Measurements from ENCODE around the gene FKBP1C. TPM values are rescaled to one million over a fixed set of nuclear protein-coding genes. Genes with fewer than 3 reads are reported as not detected.

Gene FKBP1C
- total and polyA plus RNA-seq, 2 experiments from 2014 or later, result 0.35 to 0.91 TPM

DNA sequence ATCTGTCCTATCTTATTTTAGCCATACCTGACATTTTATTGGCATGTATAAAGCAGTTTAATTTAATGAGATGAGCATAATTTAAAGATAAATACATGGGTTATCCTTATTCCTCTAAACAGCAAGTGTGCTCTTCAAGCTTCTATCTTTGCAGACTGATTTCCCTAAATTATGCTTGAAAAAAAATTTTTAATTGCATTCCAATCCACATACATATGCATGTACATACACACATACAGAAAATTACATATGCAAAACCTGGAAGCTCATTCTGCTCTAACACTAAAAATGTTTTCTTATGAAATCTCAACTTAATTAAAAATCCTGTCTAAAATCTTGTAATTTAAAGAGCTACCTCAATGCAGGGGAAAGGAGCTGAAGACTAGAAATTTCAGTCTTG lies 35.3 kb downstream of the FKBP1C start (continued):
- no peak for TF ChIP-seq ZNF462 (CRISPR knock-in tag; IDR thresholded peaks at IDR 0.05)

DNA sequence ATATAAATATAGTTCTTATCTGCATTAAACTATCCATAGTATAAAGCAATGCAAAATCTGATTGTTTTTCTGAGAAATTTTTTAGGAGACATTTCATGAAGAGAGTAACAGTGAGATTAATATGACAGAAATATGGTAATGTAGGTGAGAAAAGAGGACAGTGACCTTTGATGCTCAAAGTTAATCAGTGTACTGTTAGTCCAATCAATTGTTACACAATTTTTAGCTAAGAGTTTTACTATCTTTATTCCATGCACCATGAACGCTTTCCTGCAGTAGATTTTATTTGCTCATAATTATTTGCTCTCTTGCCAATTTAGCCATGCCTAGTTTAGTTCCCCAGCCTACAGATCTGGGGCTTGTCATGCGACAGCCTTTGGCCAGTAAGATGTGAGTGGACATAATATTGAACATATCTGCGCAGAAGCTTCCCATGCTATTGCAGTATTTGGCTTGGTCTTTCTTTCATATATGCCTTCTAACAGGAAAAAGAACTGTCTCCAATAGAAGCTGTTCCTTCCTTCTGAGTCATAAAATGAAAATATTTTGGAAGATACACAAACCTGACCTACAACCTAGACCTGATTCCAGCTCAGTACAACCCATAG lies 38.7 kb downstream of the FKBP1C start:
- Histone ChIP-seq H3K4me2 (no peak overlapping the region), H3F3A (replicated peaks; ENCODE audit: low read depth) (no peaks in the 10 kb centered on the region), H3K9me2 (ENCODE audit: insufficient read depth) (no peaks in the 10 kb centered on the region; the same call in 1 of the 2 replicates), H3K36me3 (ENCODE audit: insufficient read depth) (no peaks in the 10 kb centered on the region), H3K4me1 (ENCODE audit: insufficient read depth) (no peaks in the 10 kb centered on the region), H3K4me3 (no peak overlapping the region), H3K27me3 (ENCODE audit: insufficient read depth) (no peaks in the 10 kb centered on the region), H3K27ac (ENCODE audit: low read depth) (no peak overlapping the region), H4K20me1 (replicated peaks; ENCODE audit: insufficient read depth) (no peaks in the 10 kb centered on the region), H2AFZ (no peak overlapping the region), H3K79me2 (replicated peaks; ENCODE audit: insufficient read depth) (no peaks in the 10 kb centered on the region)
- DNase-seq (ENCODE audit: low spot score) (no peak), ATAC-seq (no peak)
- Mint-ChIP-seq H3K36me3 (ENCODE audit: low read depth) (no peaks in the 10 kb centered on the region), H3K4me1 (no peaks in the 10 kb centered on the region), H3K27me3 (ENCODE audit: insufficient read depth, low read depth, poor library complexity) (peaks cover 2% of the 10 kb centered on the region), H3K9me3 (peaks cover 9% of the 10 kb centered on the region), H3K4me3 (no peak overlapping the region), H3K27ac (no peak overlapping the region)
- TF ChIP-seq, protein P1, sequence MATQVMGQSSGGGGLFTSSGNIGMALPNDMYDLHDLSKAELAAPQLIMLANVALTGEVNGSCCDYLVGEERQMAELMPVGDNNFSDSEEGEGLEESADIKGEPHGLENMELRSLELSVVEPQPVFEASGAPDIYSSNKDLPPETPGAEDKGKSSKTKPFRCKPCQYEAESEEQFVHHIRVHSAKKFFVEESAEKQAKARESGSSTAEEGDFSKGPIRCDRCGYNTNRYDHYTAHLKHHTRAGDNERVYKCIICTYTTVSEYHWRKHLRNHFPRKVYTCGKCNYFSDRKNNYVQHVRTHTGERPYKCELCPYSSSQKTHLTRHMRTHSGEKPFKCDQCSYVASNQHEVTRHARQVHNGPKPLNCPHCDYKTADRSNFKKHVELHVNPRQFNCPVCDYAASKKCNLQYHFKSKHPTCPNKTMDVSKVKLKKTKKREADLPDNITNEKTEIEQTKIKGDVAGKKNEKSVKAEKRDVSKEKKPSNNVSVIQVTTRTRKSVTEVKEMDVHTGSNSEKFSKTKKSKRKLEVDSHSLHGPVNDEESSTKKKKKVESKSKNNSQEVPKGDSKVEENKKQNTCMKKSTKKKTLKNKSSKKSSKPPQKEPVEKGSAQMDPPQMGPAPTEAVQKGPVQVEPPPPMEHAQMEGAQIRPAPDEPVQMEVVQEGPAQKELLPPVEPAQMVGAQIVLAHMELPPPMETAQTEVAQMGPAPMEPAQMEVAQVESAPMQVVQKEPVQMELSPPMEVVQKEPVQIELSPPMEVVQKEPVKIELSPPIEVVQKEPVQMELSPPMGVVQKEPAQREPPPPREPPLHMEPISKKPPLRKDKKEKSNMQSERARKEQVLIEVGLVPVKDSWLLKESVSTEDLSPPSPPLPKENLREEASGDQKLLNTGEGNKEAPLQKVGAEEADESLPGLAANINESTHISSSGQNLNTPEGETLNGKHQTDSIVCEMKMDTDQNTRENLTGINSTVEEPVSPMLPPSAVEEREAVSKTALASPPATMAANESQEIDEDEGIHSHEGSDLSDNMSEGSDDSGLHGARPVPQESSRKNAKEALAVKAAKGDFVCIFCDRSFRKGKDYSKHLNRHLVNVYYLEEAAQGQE (IDR thresholded peaks at IDR 0.05; ENCODE audit: unreplicated experiment), result no peak
- TF ChIP-seq POLR2AphosphoS5 (IDR thresholded peaks at IDR 0.05; ENCODE audit: low read depth), result no peak
- no peak for TF ChIP-seq CREB1 (CRISPR knock-in tag; IDR thresholded peaks at IDR 0.05; ENCODE audit: low read depth)
- TF ChIP-seq ZNF114 (CRISPR knock-in tag; IDR thresholded peaks at IDR 0.05), result no peak
- TF ChIP-seq, protein P2, sequence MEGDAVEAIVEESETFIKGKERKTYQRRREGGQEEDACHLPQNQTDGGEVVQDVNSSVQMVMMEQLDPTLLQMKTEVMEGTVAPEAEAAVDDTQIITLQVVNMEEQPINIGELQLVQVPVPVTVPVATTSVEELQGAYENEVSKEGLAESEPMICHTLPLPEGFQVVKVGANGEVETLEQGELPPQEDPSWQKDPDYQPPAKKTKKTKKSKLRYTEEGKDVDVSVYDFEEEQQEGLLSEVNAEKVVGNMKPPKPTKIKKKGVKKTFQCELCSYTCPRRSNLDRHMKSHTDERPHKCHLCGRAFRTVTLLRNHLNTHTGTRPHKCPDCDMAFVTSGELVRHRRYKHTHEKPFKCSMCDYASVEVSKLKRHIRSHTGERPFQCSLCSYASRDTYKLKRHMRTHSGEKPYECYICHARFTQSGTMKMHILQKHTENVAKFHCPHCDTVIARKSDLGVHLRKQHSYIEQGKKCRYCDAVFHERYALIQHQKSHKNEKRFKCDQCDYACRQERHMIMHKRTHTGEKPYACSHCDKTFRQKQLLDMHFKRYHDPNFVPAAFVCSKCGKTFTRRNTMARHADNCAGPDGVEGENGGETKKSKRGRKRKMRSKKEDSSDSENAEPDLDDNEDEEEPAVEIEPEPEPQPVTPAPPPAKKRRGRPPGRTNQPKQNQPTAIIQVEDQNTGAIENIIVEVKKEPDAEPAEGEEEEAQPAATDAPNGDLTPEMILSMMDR (conservative IDR thresholded peaks at IDR 0.05; ENCODE audit: low read depth in 2 of 2), result no peak
- no peak for TF ChIP-seq EZH2phosphoT487 (IDR thresholded peaks at IDR 0.05; ENCODE audit: unreplicated experiment)
- TF ChIP-seq STAT1 (IDR thresholded peaks at IDR 0.05; ENCODE audit: unreplicated experiment), result no peak
